ENCODE measurements around the gene SLC38A3.

SLC38A3 gene

GRCh38 chr3:50237754-50238548 lies 32.9 kb downstream of the SLC38A3 start:
- peak overlapping the region; percentile 100 for H3K27ac ChIP-seq
- TF ChIP-seq CTCF (IDR thresholded peaks at IDR 0.05) = peak; percentile 48
- no peaks in the 10 kb centered on the region for H3K9me3 ChIP-seq
- H3K4me3 ChIP-seq (ENCODE audit: low read depth in 1 of 2, low read length in 1 of 2) = peak overlapping the region; percentile 99 to 100
- no peaks in the 10 kb centered on the region for H3K27me3 ChIP-seq
- peaks cover 34% of the 10 kb centered on the region for H3K36me3 ChIP-seq
- peaks cover 68 to 77% of the 10 kb centered on the region in 2 experiments for H3K4me1 ChIP-seq (ENCODE audit: control insufficient read depth in 1 of 2, insufficient read depth in 1 of 2, low read depth in 1 of 2, low read length in 1 of 2)

DNA sequence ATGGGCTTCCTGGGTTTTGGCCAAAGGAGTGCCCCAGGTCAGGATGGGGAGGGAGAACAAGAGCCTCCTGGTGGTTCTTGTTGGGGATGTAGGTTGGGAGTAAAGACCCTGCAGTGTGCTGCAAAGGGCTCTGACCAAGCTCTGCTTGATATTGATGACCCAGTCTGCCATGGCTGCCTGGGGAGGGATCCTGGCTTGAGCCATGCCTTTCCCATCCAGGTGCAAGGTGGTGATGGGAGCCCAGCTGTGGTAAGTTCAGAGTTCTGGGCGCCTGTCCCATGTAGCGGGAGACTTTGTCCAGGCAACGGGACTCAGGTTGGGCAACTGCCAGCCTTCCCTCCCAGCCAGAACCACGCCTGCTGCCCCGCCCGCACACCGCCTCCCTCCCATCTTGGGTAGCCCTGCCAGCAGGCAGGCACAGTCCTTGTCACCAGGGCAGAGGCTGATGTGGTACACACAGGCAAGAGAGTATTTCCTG lies 33.5 kb downstream of the SLC38A3 start:
- H3K27me3 ChIP-seq = no peaks in the 10 kb centered on the region
- H3K36me3 ChIP-seq = peaks cover 34% of the 10 kb centered on the region
- peaks cover 74 to 80% of the 10 kb centered on the region in 2 experiments for H3K4me1 ChIP-seq (ENCODE audit: control insufficient read depth in 1 of 2, insufficient read depth in 1 of 2, low read depth in 1 of 2, low read length in 1 of 2)
- peak overlapping the region; percentile 100 for H3K27ac ChIP-seq
- no peaks in the 10 kb centered on the region for H3K9me3 ChIP-seq
- H3K4me3 ChIP-seq (ENCODE audit: low read depth in 1 of 2, low read length in 1 of 2) = peak overlapping the region; percentile 99 to 100
- TF ChIP-seq CTCF (IDR thresholded peaks at IDR 0.05) = no peak

- Histone ChIP-seq H3K4me3 (ENCODE audit: low read depth in 1 of 2, low read length in 1 of 2) (peak overlapping the region; percentile 99 to 100), H3K9me3 (no peaks in the 10 kb centered on the region), H3K4me1 (ENCODE audit: control insufficient read depth in 1 of 2, insufficient read depth in 1 of 2, low read depth in 1 of 2, low read length in 1 of 2) (peaks cover 77 to 81% of the 10 kb centered on the region in 2 experiments), H3K27ac (peak overlapping the region; percentile 100), H3K36me3 (peaks cover 41% of the 10 kb centered on the region), H3K27me3 (no peaks in the 10 kb centered on the region)
- TF ChIP-seq CTCF (IDR thresholded peaks at IDR 0.05) = no peak
Measured at GRCh38 chr3:50239649-50240048, 34.6 kb downstream of the SLC38A3 start.

- H3K4me3 ChIP-seq (ENCODE audit: low read depth in 1 of 2, low read length in 1 of 2) = peak overlapping the region; percentile 99 to 100
- peaks cover 47% of the 10 kb centered on the region for H3K36me3 ChIP-seq
- peak overlapping the region; percentile 100 for H3K27ac ChIP-seq
- no peaks in the 10 kb centered on the region for H3K9me3 ChIP-seq
- TF ChIP-seq CTCF (IDR thresholded peaks at IDR 0.05) = no peak
- H3K27me3 ChIP-seq = no peaks in the 10 kb centered on the region
- H3K4me1 ChIP-seq (ENCODE audit: control insufficient read depth in 1 of 2, insufficient read depth in 1 of 2, low read depth in 1 of 2, low read length in 1 of 2) = peaks cover 82 to 86% of the 10 kb centered on the region in 2 experiments
Measured at GRCh38 chr3:50241163-50241562, 36.1 kb downstream of the SLC38A3 start.

DNA sequence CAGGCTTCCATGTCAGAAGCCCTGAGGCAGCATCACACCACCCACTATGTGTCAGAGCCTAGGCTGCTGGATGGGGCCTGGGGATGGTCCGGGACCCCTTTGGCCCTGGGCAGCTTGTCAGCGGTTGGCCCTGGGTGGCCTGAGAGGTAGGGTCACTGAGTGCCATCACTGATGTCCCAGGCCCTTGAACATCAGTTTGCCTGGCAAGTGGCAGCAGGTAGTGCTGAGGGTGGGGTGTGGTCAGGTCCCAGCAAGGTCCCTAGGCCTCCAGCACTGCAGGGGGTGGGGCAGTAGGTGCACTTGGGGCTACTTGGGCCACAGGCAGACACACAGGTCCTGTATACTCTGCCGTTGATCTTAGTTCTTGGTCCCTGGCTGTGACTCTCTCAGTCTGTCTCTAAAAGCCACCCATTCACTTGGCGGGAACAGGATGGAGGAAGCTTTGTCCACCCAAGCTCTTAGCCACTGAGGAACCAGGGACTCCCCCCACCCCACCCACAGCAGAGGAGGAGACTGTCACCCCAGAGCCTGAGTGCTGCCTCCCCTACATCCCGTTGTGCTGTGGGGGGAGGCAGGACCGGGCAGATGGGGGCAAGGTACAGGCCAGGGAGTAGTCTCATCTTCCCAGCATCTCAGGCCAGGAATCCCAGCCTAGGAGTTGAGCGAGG lies 36.8 kb downstream of the SLC38A3 start:
- Histone ChIP-seq H3K36me3 (peaks cover 52% of the 10 kb centered on the region), H3K9me3 (no peaks in the 10 kb centered on the region), H3K4me3 (ENCODE audit: low read depth in 1 of 2, low read length in 1 of 2) (peak overlapping the region; percentile 99 to 100), H3K27ac (peak overlapping the region; percentile 100), H3K27me3 (no peaks in the 10 kb centered on the region), H3K4me1 (ENCODE audit: control insufficient read depth in 1 of 2, insufficient read depth in 1 of 2, low read depth in 1 of 2, low read length in 1 of 2) (peaks cover 89 to 92% of the 10 kb centered on the region in 2 experiments)
- TF ChIP-seq CTCF (IDR thresholded peaks at IDR 0.05) = no peak

Measured in neutrophil (primary cell).